Glomerular endothelial cell (primary cell): Measurements from ENCODE around the gene MYADML2. TPM values are rescaled to one million over a fixed set of nuclear protein-coding genes. Genes with fewer than 3 reads are reported as not detected.

Experiments used
- DNase-seq: peaks from one replicate; pipeline ENCODE4 v3.0.0-alpha.2; 2011; ENCODE audit warnings: low read depth, low spot score; ENCODE audit errors: extremely low read depth
- total RNA-seq: library from RNA; depleted of rRNA; stranded (reverse); fragments of >200 nt; gene quantifications from 2 replicates; pipeline ENCODE4 v1.2.3, GENCODE V29; 2015

Gene MYADML2
- total RNA-seq, 1 donor from 2014 or later, result not detected

DNA sequence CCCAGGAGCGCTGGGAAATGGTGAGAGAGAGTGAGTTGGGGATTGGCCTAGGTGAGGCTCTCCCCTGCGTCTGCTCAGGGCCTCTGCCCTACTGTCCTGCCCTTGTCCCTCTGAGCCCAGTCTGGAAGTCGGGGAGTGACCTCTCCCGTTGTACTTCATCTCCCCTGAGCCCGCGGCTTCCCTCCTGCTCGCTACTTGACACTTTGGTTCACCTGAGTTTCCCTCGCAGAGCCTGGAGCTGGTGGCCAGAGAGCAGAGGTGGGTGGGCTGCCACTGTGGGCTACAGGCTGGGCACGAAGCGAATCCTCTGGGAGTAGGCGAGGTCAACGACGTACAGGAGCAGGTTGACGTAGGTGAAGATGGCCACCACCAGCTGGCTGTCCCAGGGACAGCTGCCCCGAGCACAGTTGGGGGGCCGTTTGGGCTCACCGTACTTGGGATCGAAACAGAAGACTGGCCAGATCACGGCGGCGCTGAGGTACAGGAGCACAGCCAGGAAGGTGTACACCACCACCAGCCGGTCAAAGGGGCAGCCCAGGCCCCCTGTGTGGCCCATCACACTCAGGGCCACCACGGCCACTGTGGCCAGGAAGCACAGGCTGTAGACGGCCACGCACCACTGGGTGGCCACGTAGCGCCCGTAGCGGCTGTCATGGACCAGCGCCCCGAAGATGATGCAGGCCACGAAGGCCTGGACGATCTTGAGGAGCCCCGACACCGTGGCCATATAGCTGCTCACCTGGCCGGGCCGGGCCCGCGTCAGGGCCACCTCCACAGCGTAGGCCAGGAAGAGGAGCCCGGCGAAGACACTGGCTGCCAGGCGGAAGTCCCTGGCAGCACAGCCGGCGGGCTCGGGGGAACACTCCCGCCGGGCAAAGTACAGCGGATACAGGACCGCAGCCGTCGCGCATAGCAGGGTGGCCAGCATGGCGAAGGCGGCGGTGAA lies 6.2 kb downstream of the MYADML2 start:
- DNase-seq, result no peak

DNA sequence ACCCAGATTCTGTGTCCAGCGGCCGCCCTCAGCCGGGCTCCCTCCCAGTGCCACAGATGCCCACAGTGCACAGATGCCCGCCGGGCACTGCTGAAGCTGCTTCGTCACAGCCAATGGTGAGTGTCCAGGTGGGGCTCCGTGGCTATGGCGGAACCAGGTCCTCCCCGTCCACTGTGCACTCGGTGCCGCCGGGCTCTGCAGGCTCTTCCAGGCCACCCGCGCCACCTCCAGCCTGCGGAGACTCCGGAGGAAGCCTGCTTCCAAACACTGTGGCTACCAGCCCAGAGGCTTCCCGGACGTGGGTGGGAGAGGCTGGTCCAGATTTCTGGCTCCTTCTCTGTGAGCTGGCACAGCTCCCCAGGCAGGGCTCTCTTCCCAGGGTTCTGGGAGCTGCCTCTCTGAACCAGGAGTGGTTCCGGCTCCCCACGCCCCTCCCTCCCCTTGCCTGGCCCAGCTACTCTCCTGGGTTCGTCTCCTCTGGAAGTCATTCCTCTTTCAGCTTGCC lies 7.1 kb downstream of the MYADML2 start:
- no peak for DNase-seq

DNA sequence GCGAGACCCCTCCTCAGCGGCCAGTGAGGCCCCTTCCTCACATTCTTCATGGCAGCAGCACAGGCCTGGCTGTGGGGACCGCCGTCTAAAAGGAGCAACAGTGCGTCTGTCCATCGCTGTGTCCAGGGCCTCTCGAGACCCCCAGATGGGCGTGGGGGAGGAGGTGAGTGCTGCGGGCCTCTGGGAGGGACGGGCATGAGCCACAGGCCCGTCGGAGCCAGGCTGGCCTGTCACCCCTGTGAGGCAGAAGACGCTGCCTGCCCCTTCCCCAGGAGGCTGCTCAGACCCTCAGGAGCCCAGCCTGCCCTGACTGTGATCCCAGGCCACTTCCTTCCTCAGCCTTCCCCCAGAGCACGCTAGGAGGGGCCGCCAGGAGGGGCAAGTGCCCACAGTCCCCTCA lies 7.8 kb downstream of the MYADML2 start:
- no peak for DNase-seq

DNA sequence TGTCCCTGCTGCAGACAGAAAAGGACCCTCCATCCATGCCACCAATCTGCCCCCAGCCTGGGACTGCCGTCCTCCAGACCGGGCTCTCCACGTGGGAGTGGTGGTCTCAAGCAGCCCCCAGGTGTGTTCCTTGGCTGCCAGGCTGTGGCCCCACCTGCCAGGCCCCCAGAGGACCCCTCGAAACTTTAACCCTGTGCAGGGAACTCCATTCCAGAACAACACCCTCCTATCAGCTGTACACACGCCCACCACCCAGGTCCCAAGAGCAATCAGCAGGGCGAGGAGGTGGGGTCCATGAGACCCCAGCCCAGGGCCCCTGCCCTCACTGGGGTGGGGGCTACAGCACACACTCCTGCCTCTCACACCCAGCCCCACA lies 11.3 kb downstream of the MYADML2 start:
- DNase-seq, result no peak

DNA sequence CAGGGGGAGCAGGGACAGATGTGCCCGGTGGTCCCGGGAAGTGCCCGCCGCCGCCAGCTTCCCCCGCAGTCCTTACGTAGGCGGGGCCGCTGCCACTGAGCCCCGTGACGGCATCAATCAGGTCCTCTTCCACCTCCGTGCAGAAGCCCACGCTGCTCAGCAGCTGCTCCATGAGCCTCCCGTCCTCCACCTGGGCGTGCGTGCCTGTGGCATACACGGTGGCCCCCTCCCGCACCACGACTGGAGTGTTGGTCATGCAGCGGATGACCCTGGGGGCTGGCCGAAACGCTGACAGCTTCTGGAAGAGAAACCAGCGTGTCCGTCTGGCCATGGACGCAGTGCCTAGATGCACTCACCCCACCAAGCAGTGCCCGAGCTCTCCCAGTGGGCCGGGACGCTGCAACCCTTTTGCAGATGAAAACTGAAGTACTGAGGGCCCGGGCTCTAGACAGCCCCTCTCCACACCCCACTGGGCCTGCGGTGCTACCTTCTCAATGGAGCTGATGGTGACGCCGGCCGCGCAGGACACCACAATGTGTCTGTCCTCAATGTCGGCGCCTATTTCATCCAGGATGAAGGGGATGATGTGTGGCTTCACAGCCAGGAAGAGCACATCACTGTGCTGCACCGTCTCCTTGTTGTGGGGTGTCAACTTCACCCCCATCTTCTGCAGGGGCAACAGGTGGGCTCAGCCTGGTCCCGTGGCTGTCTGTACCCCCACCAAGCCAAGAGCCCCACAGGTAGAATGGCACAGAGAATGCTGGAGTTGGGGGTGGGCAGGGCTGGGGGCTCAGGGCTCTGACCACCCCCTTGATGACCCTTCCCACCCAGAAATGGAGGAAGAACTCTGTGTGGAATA lies 12.0 kb downstream of the MYADML2 start:
- DNase-seq, result no peak

DNA sequence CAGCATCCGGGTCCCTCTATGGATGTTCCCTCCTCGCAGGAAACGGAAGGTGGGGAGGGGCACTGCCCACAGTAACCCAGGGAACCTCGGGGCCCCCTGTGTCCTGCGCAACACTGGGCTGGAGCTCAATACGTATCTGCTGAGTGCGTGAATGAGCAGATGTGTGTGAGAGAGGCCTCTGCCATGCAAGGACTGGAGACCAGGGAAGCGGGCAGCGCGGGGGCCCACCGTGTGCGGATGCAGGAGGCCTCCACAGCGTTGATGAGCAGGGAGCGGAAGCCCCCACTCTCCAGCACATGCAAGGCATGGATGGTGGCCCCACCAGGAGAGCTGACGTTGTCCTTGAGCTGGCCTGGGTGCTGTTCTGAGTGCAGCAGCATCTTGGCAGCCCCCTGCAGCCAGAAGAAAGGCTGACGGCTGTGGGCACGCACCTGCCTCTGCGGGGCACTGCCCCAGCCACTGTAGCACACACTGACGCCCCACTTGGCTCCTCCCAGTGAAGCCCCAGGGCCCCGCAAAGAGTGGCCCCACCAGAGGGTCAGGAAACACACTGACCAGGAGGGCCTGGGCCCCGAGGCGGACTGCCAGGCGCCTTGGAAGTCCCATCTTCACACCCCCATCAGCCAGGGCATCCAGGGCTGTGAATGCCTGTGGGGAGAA lies 12.8 kb downstream of the MYADML2 start:
- DNase-seq, result no peak

DNA sequence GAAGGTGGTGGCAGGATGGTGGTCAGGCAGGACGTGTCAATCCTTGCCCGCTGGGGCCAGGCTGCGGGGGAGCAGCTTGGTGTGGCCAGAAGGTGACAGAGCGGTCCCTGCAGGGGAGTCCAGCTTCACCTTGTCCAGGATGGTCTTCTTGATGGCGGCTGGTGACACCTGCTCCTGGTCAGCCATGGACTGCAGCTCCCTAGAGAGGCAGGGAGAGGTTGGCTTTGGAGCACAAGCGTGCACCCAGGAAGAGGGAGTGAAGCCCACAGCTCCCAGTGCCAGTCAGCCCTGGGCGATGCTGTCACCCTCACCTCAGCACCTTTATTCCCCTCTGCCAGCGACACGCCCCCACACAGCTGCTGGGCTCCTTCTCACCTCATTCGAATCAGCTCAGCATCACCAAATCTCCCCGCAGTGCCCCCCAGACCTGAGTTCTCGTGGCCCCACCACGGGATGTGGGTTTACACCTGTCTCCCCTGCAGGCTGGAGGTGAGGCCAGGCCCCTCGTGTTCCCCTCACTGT lies 13.8 kb downstream of the MYADML2 start:
- DNase-seq, result no peak

DNA sequence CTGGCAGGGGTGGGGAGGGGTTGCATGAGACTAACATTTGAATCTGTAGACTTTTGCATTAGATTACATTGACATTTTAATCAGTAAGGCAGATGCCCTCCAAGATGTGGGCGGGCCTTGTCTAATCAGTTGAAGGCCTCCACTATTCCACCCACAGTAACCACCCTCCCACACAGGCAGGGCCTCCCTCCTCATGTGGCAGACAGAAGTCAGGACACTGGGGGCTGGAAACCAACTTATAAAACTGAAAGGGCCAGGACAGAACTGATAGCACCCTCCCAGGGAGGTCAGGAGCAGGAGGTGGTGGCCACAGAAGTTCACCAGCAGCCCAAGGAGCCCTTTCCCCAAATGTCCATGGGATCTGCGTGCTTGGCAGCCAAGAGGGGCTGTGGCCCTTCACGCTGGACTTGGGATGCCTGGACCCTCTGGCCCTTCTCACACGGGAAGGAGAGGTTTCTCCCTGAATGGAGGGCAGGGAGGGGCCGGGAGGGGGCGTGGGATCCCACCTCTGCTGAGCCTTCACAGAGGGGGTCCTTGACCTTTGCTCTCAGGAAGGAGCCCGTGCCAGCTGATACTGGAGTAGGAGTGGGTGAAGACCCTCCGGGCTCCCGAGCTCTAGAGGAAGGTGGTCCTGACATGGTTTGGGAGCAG lies 14.6 kb downstream of the MYADML2 start:
- DNase-seq, result no peak

DNA sequence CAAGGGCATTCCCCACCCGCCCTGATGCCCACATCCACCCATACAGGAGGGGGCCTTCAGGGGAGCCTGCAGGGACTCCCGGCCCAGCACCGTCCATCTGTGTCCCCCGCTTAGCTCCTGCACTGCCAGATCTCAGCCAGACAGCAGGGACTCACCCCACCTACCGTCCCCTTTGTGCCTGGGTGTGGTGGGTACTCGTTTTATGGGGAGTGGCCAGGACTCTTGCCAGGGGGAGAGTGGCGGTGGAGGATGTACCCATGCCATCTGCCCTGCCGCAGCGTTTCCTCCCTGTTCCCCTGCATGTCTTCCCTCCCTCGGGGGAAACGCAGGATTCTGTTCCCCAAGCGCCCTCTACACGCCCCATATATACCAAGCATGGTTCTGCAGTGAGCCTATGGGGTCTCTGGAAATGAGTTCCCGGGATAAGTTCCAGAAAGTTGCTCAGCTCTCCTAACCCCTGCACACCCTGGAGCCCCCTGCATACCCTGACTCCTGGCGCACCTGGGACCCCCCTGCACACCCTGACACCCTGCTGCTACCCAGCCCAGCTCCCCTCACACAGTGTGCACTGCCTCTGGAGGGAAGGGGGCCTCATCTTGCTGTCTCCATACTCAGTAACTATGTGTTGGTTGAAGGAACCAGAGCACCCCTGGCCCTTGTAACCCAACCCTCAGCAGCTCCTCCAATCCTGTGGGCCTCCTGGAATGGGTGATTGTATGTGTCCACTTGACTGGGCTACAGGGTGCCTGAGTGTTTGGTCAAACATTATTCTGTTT lies 15.3 kb downstream of the MYADML2 start:
- no peak for DNase-seq

DNA sequence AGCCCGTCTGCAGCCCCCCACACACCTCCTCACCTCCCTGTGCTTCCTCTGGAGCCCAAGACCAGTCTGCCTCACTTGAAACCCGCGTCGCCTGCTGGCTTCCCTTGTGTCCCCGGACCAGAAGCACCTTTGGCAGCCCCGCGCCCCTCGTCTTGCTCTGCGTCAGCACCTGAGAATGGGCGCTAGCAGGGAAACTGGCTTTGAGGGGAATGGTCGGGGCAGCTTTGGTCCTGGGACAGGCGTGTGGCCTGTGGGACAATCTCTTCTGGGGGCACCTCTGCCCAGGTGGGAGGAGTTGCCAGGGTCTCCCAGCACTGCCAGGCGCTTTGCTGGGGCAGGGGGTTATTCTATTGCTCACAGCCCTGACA lies 15.9 kb downstream of the MYADML2 start:
- DNase-seq, result no peak

DNA sequence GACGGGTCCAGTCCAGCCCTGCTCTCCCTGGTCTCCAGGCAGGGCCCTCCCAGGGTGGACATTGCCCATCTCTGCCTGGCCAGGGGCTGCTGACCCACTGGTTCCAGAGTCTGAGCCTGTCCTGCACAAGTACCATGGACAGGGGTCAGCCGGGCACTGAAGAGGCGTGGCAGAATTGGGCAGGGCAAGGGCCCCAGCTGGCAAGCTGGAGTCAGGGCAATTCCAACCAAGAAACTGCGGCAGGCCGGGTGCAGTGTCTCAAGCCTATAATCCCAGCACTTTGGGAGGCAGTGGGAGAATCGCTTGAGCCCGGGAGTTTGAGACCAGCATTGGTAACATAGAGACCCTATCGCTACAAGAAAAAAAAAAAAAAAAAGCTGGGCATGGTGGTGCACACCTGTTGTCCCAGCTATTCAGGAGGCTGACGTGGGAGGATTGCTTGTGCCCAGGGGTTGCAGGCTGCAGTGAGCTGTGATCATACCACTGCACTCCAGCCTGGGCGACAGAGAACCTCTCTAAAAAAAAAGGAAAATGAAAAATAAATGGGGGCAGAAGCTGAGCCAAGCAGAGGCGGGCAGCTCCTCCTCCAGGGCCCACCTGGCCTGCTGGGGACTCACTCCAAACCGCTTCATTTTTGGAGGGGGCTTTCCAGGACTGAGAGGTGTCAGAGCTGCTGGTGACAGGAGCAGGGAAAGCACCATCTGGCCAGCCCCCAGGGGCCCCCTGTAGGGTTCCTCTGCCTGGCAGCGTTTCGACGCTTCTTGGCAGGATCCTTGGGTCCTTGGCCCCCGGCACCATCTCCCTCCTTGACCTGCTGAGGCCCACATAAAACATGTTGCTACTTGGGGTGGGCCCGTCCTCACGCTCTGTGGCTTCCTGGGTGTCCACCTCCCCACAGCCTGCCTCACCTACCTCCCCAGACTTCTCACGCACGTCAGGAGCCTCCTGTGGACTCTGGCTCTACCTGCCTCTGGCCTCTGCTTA lies 16.6 kb downstream of the MYADML2 start:
- no peak for DNase-seq

DNA sequence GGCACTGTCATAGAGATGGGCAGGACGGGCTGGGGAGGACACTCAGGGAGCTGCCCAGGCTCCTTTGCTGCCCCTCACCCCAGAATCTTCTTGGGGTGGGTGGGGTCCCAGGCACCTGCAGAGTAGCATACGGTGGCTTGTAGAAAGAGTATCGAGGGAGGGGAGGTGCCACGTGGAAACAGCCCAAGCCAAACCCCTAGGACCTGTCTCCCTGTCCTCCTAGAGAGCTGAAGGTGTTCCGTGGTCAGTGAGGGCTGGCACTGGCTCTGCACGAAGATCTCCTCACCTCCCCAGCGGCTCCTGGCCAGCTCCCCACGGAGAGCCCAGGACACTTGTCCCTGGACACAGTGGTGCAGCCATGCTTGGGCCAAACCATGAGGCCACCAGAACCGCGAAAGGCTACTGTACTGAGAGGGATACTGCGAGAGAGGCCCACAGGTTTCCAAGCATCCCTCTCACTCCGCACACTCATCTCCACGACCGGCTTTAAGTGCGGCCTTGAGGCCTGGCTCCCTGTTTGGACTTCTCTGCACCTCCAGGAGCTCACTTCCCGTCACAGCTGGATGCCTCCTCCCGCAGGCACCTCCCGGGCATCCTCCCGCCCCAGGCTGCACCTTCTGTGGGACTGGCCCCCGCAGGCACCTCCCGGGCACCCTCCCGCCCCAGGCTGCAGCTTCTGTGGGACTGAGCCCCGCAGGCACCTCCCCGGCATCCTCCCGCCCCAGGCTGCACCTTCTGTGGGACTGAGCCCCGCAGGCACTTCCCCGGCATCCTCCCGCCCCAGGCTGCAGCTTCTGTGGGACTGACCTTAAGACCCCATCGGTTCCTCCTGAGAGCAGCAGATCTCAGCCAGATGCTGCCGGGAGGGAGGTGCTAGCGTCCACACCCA lies 17.5 kb downstream of the MYADML2 start:
- no peak for DNase-seq

DNA sequence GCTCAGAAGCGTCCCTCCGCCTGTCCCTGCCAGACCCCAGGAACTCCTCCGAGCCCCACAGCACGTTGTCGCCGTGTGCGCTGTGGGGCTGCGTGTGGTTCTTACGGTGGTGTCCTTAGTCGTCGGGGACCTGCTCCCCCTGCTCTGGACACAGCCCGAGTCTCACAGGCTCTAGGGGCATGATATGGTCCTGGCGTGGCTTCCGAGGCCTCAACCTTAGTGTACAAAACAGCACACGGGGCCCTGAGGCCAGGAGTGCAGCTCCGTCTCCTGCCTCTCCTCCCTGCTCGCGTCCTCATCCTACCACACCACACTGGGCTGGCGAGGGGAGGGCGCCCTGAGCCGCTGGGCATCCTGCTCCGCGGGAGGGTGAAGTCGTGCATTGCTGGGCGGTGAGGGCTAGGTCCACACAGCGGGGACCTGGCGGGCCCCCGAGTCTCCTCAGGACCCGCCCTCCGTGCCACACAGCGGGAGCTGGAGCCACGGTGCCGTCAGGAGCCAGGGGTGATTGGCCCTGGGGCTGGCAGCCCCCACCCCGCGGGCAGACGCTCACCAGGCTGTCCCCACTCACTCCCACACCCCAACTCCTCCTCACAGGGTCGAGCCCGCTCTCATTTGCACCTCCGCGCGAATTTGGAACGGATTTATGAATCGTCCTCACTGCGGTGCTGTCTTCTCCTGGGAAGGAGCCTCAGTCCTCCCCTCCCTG lies 18.3 kb downstream of the MYADML2 start:
- DNase-seq, result no peak

DNA sequence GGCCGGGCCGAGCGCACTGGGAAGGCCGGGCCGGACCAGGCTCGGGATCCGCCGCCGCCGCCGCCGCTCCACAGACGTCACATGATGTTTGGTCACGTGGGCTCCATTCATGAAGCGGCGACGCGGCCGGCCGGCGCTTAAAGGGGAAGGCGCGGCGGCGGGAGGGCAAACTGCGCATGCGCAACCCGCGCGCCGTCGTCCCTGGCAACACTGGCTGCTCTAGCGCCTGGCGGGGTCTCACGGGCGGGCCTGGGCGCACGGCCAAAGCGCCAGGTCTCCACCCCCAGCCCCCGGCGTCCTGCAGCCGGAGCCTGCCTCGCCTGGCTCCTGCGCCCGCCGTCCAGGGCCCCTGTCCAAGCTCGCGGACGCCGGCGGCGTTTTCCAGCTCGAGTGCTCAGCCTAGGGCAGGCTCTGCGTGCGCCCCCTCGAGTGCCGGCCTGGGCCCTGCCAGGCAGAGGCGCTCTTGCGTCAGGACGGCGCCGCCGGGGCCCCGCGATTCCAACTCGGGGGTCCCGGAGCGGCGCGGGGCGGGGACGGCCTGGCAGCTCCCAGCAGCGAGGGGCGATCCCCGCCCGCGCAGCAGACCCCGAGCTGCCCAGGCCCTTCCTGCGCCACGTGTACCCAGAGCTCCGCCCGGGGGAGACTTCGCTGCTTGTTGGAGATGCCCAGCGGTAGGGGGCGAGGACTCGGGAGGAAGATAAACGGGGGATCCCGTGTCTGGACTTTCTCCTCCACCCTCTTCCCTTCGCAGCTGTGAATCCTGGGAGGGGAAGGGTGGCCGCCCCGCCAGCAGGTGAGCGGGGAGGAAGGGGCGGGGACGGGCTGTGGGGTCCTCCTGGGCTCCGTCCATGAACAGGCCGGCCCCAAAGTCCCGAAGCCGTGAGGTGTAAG lies 19.1 kb downstream of the MYADML2 start, which contains the start of gene MAFG:
MAFG (minus strand) TSS at position 83 of the 891 bp plus-strand sequence. CDS start 4,550 bp downstream, outside the sequence.
- peak; percentile 33 for DNase-seq

DNA sequence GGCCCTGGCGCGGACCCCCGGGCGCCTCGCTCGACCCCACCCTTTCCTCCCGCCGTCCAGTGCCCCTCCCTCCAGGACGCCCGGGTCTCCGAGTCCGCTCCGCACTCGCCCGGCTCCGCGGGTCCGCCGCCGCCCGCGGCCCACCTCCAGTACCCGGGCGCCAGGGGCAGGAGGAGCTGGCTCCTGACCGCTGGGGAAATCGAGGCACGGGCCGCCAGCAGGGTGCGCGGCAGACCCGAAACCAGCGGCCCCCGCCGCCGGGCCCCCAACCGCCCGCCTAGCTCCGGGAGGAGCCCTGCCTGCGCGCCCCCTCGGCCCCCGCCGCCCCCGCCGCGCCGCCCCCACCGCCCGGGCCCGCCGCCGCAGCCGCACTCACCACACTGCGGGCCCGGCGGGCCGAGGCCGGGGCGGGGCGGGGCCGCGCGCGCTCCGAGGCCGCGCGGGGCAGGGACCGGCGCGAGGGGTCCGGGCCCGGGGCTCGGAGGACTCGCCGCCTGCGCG lies 19.8 kb downstream of the MYADML2 start:
- no peak for DNase-seq
